Hematopoietic multipotent progenitor cell treated with erythropoietin and hydrocortisone succinate and interleukin-3 and kit ligand, for 8 days (in vitro differentiated cells): Measurements from ENCODE around the gene PLCB3.

ENCODE experiments used
- DNase-seq: peaks from one replicate; pipeline ENCODE4 v3.0.0-alpha.2; 2015

Gene PLCB3

GRCh38 chr11:64290352-64291261 is 39.3 kb downstream of the PLCB3 start:
- DNase-seq, result no peak

- no peak for DNase-seq
These were observed 40.0 kb downstream of the PLCB3 start, which contains the start of gene KCNK4 for GRCh38 chr11:64291262-64291751. Gene KCNK4, plus strand, starts transcription at chr11:64291302. Its CDS starts 1,717 bp downstream, at chr11:64293019.

GRCh38 chr11:64291752-64292459 is 40.6 kb downstream of the PLCB3 start:
- no peak for DNase-seq

GRCh38 chr11:64292460-64293254 is 41.3 kb downstream of the PLCB3 start:
- no peak for DNase-seq

- DNase-seq, result no peak
These were observed 43.4 kb downstream of the PLCB3 start for GRCh38 chr11:64294774-64295173.

GRCh38 chr11:64295760-64296159 is 44.4 kb downstream of the PLCB3 start:
- no peak for DNase-seq

- no peak for DNase-seq
These were observed 44.9 kb downstream of the PLCB3 start for GRCh38 chr11:64296236-64296635.

- no peak for DNase-seq
These were observed 45.7 kb downstream of the PLCB3 start for GRCh38 chr11:64296830-64297698.

GRCh38 chr11:64297699-64298358 is 46.5 kb downstream of the PLCB3 start:
- DNase-seq, result peak; percentile 43

- no peak for DNase-seq
These were observed 47.9 kb downstream of the PLCB3 start for GRCh38 chr11:64298966-64299846.

- DNase-seq, result no peak
These were observed 48.7 kb downstream of the PLCB3 start, which contains the start of gene CATSPERZ for GRCh38 chr11:64299847-64300648. Gene CATSPERZ, plus strand, starts transcription at chr11:64300358. Its CDS starts 53 bp downstream, at chr11:64300411.

GRCh38 chr11:64303109-64304031 is 52.0 kb downstream of the PLCB3 start:
- no peak for DNase-seq

- no peak for DNase-seq
These were observed 52.6 kb downstream of the PLCB3 start for GRCh38 chr11:64304032-64304315.

GRCh38 chr11:64304316-64305072 is 53.2 kb downstream of the PLCB3 start:
- peak; percentile 94 for DNase-seq

- peak; percentile 98 for DNase-seq
These were observed 53.9 kb downstream of the PLCB3 start, which contains the start of gene ESRRA for GRCh38 chr11:64305075-64305690. Gene ESRRA, plus strand, starts transcription at chr11:64305524. Its CDS starts 1,656 bp downstream, at chr11:64307180.

- DNase-seq, result peak; percentile 87
These were observed 54.6 kb downstream of the PLCB3 start for GRCh38 chr11:64305691-64306562.
